Measurements from ENCODE around the gene ATP6V0A1.
"Not testable (repeated sequence)": the region's sequence is repeated elsewhere in the genome, so short reads cannot be mapped to it uniquely, and the experiment has no call there.

- not testable (repeated sequence) for TF ChIP-seq CTCF (IDR thresholded peaks at IDR 0.05; ENCODE audit: poor library complexity, severe bottlenecking); RAD21 (conservative IDR thresholded peaks at IDR 0.05); EP300 (conservative IDR thresholded peaks at IDR 0.05; ENCODE audit: poor library complexity, severe bottlenecking); TAF1 (IDR thresholded peaks at IDR 0.05; ENCODE audit: low read depth); POLR2AphosphoS5 (IDR thresholded peaks at IDR 0.05); SMC3 (conservative IDR thresholded peaks at IDR 0.05; ENCODE audit: poor library complexity); EZH2 (IDR thresholded peaks at IDR 0.05; ENCODE audit: borderline replicate concordance, insufficient read depth, low read length, poor library complexity, severe bottlenecking)
- TF ChIP-seq, protein P1, sequence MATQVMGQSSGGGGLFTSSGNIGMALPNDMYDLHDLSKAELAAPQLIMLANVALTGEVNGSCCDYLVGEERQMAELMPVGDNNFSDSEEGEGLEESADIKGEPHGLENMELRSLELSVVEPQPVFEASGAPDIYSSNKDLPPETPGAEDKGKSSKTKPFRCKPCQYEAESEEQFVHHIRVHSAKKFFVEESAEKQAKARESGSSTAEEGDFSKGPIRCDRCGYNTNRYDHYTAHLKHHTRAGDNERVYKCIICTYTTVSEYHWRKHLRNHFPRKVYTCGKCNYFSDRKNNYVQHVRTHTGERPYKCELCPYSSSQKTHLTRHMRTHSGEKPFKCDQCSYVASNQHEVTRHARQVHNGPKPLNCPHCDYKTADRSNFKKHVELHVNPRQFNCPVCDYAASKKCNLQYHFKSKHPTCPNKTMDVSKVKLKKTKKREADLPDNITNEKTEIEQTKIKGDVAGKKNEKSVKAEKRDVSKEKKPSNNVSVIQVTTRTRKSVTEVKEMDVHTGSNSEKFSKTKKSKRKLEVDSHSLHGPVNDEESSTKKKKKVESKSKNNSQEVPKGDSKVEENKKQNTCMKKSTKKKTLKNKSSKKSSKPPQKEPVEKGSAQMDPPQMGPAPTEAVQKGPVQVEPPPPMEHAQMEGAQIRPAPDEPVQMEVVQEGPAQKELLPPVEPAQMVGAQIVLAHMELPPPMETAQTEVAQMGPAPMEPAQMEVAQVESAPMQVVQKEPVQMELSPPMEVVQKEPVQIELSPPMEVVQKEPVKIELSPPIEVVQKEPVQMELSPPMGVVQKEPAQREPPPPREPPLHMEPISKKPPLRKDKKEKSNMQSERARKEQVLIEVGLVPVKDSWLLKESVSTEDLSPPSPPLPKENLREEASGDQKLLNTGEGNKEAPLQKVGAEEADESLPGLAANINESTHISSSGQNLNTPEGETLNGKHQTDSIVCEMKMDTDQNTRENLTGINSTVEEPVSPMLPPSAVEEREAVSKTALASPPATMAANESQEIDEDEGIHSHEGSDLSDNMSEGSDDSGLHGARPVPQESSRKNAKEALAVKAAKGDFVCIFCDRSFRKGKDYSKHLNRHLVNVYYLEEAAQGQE (IDR thresholded peaks at IDR 0.05; ENCODE audit: borderline replicate concordance): not testable (repeated sequence)
These were observed 97.4 kb downstream of the ATP6V0A1 start for GRCh38 chr17:42555961-42556617.

Measured in neural cell (in vitro differentiated cells).